ENCODE measurements around the gene ETFBKMT. TPM values are rescaled to one million over a fixed set of nuclear protein-coding genes. Genes with fewer than 3 reads are reported as not detected.
A peak's percentile ranks its signal among the peaks of the same experiment; 100 is the strongest.

The ETFBKMT gene
- total RNA-seq = 1.7 and 2.2 TPM in 2 replicates

- peak; percentile 77 to 88 for DNase-seq (ENCODE audit: low read depth in 2 of 2)
These were observed at the start of gene ETFBKMT for GRCh38 chr12:31659087-31659942. Gene ETFBKMT (plus strand): TSS chr12:31659688. CDS start chr12:31661954, 2,266 bp downstream.

GRCh38 chr12:31612819-31613218 lies 46.7 kb upstream of the ETFBKMT start:
- no peak for DNase-seq (ENCODE audit: low read depth in 2 of 2)

GRCh38 chr12:31618228-31619025 lies 41.1 kb upstream of the ETFBKMT start:
- DNase-seq (ENCODE audit: low read depth in 2 of 2) = peak in 1 of 2 donors; percentile 21

- DNase-seq (ENCODE audit: low read depth in 2 of 2) = no peak
These were observed 39.2 kb upstream of the ETFBKMT start for GRCh38 chr12:31620311-31620710.

- DNase-seq (ENCODE audit: low read depth in 2 of 2) = no peak
These were observed 37.5 kb upstream of the ETFBKMT start for GRCh38 chr12:31622038-31622437.

- DNase-seq (ENCODE audit: low read depth in 2 of 2) = no peak
These were observed 33.1 kb upstream of the ETFBKMT start for GRCh38 chr12:31626270-31626995.

- DNase-seq (ENCODE audit: low read depth in 2 of 2) = no peak
These were observed 31.9 kb upstream of the ETFBKMT start for GRCh38 chr12:31627456-31628054.

- peak; percentile 15 to 63 for DNase-seq (ENCODE audit: low read depth in 2 of 2)
These were observed 29.4 kb upstream of the ETFBKMT start for GRCh38 chr12:31629756-31630732.

- DNase-seq (ENCODE audit: low read depth in 2 of 2) = no peak
These were observed 28.3 kb upstream of the ETFBKMT start for GRCh38 chr12:31631023-31631724.

- DNase-seq (ENCODE audit: low read depth in 2 of 2) = no peak
These were observed 27.7 kb upstream of the ETFBKMT start for GRCh38 chr12:31631809-31632208.

GRCh38 chr12:31633464-31633863 lies 26.0 kb upstream of the ETFBKMT start:
- no peak for DNase-seq (ENCODE audit: low read depth in 2 of 2)

GRCh38 chr12:31634620-31635019 lies 24.9 kb upstream of the ETFBKMT start:
- DNase-seq (ENCODE audit: low read depth in 2 of 2) = no peak

GRCh38 chr12:31641509-31642090 lies 17.9 kb upstream of the ETFBKMT start:
- DNase-seq (ENCODE audit: low read depth in 2 of 2) = no peak

- DNase-seq (ENCODE audit: low read depth in 2 of 2) = no peak
These were observed 15.0 kb upstream of the ETFBKMT start for GRCh38 chr12:31644536-31644935.

GRCh38 chr12:31645924-31646323 lies 13.6 kb upstream of the ETFBKMT start:
- DNase-seq (ENCODE audit: low read depth in 2 of 2) = peak; percentile 24 to 65

GRCh38 chr12:31647086-31647491 lies 12.4 kb upstream of the ETFBKMT start:
- DNase-seq (ENCODE audit: low read depth in 2 of 2) = peak; percentile 10 to 33

- DNase-seq (ENCODE audit: low read depth in 2 of 2) = peak in 1 of 2 donors; percentile 31
These were observed 8.6 kb upstream of the ETFBKMT start for GRCh38 chr12:31650918-31651317.

GRCh38 chr12:31651893-31652521 lies 7.5 kb upstream of the ETFBKMT start:
- DNase-seq (ENCODE audit: low read depth in 2 of 2) = no peak

- no peak for DNase-seq (ENCODE audit: low read depth in 2 of 2)
These were observed 4.3 kb upstream of the ETFBKMT start for GRCh38 chr12:31655208-31655607.
